ENCODE measurements around the gene BCAP31. TPM values are rescaled to one million over a fixed set of nuclear protein-coding genes. Genes with fewer than 3 reads are reported as not detected.
"Not testable (repeated sequence)": the region's sequence is repeated elsewhere in the genome, so short reads cannot be mapped to it uniquely, and the experiment has no call there.

Gene BCAP31
- total RNA-seq, 1 donor: 127 TPM

DNA sequence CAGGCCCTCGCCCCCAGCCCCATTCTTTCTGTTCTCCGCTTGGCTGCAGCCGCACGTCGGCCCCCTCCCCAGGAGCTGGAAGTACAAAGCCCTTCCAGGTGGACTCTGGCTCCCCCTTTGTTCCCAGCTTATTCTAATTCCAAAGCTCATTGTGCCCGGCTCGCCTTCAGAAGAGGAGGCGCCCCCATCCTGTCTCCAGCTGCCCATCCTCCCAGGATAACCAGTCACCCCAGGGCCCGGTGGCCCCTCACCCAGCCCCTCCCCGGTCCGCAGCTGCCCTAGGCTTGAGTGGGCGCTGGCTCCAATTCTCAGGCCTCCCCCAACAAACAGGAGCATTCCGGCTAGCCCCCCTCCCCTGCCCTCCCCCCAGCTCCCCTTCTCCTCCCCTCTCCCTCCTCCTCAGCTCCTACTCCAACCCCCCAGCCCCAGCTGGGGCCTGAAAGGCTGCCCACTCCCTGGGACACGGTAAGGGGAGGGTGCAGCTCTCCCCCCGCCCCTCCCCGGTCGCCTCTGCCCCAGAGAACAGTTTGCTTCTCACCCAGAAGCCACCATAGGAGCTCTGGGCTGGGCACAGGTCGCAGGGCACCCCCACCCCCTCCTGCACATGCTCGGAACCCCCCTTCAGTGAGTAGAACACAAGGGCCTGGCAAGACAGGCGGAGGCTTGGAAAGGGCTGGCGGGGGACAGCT lies 39.6 kb downstream of the BCAP31 start:
- no peak for DNase-seq (ENCODE audit: low read depth)
- TF ChIP-seq, protein P1, sequence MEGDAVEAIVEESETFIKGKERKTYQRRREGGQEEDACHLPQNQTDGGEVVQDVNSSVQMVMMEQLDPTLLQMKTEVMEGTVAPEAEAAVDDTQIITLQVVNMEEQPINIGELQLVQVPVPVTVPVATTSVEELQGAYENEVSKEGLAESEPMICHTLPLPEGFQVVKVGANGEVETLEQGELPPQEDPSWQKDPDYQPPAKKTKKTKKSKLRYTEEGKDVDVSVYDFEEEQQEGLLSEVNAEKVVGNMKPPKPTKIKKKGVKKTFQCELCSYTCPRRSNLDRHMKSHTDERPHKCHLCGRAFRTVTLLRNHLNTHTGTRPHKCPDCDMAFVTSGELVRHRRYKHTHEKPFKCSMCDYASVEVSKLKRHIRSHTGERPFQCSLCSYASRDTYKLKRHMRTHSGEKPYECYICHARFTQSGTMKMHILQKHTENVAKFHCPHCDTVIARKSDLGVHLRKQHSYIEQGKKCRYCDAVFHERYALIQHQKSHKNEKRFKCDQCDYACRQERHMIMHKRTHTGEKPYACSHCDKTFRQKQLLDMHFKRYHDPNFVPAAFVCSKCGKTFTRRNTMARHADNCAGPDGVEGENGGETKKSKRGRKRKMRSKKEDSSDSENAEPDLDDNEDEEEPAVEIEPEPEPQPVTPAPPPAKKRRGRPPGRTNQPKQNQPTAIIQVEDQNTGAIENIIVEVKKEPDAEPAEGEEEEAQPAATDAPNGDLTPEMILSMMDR (IDR thresholded peaks at IDR 0.05; ENCODE audit: insufficient read depth, low read depth, low read length): no peak
- no peak overlapping the region for H3K4me3 ChIP-seq (ENCODE audit: low read depth, low read length)

DNA sequence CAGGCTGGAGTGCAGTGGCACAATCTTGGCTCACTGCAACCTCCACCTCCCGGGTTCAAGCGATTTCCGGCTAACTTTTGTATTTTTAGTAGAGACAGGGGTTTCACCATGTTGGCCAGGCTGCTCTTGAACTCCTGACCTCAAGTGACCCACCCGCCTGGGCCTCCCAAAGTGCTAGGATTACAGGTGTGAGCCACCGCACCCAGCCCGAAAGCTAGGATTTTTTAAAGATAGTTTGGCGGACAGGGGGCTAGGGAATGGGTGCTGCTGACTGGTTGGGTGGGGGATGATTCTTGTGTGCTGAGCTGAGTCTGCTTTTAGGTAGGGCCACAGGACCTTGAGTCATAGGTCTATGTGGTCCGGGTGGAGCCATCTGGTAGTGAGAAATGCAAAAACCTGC lies 40.7 kb downstream of the BCAP31 start:
- H3K4me3 ChIP-seq (ENCODE audit: low read depth, low read length); DNase-seq (ENCODE audit: low read depth): not testable (repeated sequence)

DNA sequence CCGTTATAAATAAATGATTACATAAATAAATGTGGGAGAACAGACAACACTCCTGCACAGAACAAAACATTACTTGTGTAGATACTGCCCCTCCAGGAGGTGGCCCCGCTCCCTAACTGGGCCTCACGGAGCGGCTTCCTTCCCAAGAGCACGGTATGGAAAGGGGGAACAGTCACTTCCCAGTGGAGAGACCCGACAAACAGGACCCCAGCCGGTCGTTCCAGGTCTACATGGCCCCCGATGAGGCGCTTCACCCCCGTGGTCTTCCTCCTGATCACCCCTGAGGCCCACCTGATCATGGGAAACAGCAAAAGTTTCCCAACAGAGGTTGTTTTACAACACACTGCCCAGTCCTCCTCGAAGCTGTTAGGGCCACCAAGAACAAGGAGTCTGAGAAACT lies 43.0 kb downstream of the BCAP31 start:
- TF ChIP-seq, protein P1 (IDR thresholded peaks at IDR 0.05; ENCODE audit: insufficient read depth, low read depth, low read length): no peak
- no peak overlapping the region for H3K4me3 ChIP-seq (ENCODE audit: low read depth, low read length)
- DNase-seq (ENCODE audit: low read depth): no peak

DNA sequence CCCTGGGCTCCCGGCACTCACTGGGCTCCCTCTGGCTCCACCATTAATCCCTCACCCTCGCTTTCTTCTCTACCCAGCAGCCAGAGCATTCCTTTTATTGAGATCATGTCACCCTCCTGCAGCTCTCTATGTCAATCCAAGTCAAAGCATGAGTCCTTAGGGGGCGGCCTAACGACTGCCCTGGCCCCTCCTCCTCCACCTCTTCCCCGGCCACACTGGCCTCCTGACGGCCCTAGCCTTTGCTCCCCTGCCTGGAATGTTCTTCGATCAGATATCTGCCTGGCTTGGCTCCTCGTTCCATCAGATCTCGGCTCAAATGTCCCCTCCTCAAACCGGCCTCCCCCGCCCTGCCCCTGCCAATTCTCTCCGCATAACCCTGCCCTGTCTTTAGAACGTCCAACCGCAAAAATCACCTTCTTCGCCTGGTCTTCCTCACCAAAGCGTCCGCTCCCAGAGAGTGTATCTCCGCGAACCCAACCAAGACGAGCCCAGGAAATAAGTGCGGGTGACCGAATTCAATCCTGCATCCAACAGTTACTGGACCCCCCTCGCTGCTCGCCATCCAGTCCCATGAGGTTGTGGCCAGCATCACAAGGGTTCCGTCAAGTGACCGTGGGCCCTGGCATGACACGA lies 49.9 kb downstream of the BCAP31 start:
- TF ChIP-seq, protein P1 (IDR thresholded peaks at IDR 0.05; ENCODE audit: insufficient read depth, low read depth, low read length): no peak

DNA sequence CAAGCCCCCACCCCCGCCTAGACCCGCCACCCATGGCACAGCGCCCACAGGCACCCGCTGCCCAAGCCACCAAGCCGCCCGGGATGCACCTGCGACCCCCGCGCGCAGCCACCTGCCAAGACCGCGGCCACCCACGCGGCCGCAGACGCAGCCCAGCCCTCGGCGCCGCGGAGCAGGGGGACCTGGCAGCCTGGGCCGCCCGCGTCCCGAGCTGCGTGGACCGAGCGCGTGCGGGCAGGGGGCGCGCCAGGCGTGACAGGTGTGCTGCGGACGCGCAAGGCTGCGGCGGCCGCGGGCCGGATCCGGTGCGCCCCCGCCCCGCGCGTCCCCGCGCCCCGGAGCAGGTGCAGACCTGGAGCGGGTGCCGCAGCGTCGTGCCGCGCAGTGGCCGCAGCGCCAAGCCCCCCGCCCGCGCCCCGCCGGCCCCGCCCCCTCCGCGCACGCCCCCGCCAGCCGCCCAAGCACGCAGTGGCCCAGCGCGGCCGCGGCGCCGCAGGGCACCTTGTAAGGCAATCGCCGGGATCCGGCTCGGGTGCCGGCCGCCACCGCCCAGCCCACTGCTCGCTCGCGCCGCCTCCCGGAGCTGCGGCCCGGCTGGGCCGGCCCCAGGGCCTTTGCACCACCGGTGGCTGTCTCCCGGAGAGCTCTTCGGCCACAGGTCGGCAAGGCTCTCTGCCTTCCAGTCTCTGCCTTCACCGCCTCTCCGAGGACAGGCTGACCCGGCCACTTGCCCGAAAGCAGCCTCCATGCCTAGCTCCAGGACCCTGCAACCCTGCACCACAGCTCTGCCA lies 50.6 kb downstream of the BCAP31 start, which contains the start of gene PNCK:
PNCK (minus strand) TSS at position 386 of the 791 bp plus-strand sequence. CDS start 737 bp downstream, outside the sequence.
- TF ChIP-seq, protein P1 (IDR thresholded peaks at IDR 0.05; ENCODE audit: insufficient read depth, low read depth, low read length): no peak
- DNase-seq (ENCODE audit: low read depth): no peak
- H3K4me3 ChIP-seq (ENCODE audit: low read depth, low read length): no peak within 1 kb of the TSS

More for the DNA sequence above, 49.9 kb downstream of the BCAP31 start:
- DNase-seq (ENCODE audit: low read depth): no peak
- H3K4me3 ChIP-seq (ENCODE audit: low read depth, low read length): no peak overlapping the region

DNA sequence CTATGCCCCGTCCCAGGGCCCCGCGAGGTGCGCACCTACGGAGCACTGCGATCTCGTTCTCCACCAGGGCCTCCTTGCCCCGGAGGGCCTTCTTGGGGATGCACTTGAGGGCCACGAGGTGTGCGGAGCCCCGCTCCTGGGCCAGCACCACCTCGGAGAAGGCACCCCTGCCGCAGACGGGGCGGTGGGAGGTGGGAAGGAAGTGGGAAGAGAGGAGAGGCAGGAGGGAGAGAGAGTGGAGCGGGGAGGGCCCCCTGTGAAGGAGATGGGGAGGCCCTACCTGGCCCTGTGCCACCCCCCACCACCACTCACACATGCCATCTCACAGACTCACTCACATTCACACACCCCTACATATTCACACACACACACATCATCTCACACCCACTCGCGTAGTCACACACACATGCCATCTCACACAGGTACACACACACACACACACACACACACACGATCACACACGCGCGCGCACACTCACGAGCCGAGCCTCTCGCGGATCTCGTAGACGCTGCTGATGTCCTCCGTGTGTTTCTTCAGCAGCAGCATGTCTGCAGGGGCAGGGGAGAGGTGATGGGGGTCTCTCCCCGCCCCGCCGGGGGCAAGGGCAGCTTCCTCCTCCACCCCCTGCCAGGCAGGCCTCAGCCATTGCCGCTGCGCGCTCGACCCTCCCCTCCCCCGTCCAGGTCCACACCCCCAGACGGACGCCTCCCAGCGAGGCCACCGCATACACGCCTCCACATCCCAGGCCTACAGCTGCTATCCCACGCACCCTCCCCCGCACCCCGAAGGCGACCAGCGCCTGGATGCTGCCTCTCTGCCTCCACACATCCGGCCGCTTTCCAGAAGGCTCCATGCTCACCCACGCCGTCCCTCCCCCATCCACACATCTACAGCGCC lies 51.4 kb downstream of the BCAP31 start:
- no peak overlapping the region for H3K4me3 ChIP-seq (ENCODE audit: low read depth, low read length)
- TF ChIP-seq, protein P1 (IDR thresholded peaks at IDR 0.05; ENCODE audit: insufficient read depth, low read depth, low read length): no peak
- DNase-seq (ENCODE audit: low read depth): peak; percentile 14

Measured in fibroblast of villous mesenchyme (primary cell).